NK-92 (cell line): ENCODE measurements around the gene ZNF521.

Experiments
- DNase-seq: peaks from one replicate; lab custom pipeline; 2025; ENCODE audit not compliant: unreplicated experiment; lab: John Stamatoyannopoulos, UW

The ZNF521 gene

DNA sequence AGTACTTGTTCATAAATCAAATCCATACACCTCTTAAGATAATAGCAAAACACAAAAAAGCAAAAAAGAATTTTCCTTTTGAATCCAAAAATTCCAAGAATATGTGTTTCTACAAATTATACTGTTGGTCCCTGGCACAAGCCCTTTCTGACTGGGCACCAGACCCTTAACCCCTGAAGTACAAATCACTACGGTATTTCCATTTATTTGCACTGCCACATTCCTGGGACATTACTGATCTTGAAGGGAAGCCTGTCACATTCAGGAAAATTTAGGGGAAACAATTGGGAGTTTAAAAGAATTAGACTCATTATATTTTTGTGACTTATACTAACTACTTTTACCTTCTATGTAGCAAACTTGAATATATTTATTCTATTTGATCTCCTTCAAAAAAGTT is 98.8 kb downstream of the ZNF521 start:
- no peak for DNase-seq

DNA sequence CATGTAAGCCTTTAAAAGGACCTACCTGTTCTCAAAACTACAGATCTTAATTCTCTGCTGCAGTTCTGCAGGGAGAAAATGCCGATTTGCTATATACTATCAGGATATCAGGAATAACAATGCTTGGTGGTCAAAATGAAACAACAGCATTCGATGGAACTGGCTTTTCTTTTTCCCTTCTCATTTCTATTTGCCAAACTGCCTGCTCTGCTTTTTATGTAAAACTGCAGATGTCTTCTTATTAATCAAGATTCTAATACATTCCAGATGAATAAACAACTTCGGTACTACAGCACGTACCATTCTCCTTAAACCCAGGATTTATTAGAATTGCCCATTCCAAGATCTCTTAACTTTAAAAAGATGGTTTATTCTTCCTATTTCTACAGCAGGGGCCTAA is 100.9 kb downstream of the ZNF521 start:
- no peak for DNase-seq

DNA sequence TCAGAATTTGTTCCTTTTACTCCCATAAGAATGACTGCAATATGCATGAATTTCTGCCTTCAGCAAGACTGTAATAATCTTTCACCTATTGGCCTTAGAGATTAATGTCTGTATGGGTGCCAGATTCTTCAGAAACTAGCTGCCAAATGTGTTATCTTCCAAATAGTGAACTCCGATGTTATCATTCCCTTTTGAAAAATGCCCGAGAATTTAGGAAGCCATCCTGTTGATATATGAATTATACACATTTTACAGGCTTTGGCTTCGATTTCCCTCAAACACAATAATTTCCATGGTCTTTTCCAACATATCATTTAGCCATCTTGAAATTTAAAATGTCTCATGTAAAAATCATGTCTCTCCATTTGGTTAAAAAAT is 101.5 kb downstream of the ZNF521 start:
- DNase-seq, result no peak

DNA sequence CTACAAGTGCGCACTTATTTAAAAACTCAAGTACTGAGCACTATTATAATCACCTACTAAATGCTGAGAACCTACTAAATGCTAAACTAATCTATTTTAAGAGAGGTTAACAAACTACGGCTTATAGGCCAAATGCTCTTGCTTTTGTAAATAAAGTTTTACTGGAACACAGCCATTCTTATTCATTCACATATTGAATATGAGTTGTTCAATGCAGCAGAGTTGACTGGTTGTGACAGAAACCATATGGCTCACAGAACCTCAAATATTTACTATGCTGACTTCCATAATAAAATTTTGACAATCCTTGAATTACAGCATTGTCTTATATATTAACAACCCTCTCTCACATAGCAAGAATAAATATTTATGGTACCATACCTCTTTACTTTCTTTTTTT is 103.2 kb downstream of the ZNF521 start:
- DNase-seq, result no peak

DNA sequence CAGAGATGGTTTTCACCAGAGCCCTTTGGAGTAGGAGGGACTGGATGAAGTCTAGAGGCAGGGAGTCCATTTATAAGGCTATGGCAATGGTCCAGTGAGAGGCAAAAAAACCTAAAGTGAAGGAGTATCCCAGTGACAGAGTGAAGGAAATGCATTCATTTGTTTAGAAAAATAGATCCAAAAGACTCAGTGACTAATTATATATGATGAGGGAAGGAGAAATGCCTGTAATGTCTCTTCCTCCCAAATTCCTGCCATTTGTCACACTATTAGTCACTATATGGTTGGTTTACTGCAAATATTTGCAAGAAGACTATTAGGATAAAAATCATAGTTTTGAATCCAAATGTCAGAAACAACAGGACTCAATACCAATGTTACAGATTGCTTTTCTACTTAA is 104.2 kb downstream of the ZNF521 start:
- DNase-seq, result no peak

DNA sequence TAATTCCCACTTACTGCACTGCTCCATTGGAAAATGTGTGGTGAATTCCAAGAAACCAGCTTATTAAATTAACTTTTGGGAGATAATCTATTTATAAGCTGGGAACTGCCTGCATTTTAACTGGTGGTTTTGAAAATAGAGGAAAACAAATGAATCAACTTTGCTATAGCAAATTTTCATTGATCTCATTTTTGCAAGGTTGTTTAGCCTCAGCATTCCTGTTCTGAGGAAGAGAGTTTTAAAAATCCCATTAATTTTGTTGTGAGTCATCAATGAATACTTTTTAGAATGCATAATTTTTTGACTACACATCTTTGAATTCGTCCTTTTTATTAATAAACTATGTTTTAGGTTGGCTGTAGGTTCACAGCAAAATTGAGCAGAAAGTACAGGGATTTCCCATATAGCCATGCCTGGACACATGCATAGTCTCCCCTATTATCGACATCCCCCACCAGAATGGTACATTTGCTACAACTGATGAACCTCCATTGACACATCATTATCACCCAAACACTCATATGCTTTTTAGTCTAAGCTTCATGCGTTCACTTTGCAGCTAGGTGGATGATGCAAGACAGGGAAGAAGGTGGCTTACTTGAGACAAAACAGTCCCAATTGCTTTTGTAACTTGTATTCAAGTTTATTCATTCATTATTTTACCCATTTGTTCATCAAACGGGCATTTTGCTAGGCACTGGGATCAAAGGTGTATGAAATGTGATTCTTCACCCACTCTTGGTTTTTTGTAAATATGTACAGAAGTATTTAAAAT is 106.9 kb downstream of the ZNF521 start:
- DNase-seq, result no peak

DNA sequence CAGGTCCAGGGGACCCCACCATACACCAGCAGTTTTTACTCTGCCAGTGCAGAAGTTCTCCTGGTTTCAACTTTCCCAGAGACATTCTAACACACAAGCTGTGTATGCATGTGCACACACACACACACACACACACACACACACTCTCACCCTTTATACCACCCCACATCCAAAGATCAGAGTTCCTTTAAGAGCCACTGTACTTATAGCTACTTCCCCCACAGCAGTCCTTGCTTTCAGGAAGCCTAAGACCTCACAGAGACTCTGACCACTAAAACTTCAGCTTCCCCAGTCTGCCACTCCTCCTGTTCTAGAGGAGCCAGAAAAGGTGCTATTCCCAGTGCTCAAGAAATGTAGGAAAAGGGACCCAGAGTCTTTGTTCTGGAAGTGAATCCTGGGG is 107.8 kb downstream of the ZNF521 start:
- DNase-seq, result no peak

DNA sequence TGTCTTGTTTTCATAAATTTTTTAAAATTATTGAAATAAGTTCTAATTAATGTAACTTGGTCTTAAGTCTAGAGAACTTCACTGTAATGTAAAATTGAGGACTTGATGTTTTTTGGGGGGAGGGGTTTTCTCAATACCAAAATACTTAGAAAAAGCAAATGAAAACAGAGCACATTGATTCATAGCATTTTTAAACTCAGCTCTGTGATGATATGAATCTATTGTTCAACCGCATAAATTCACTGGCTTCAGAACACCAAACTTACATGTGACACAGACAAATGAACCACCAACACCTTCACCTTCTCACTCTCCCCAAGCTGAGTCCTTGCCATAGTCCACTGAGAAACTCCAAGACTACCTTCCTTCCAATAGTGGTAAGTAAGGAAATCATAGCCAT is 108.2 kb downstream of the ZNF521 start:
- DNase-seq, result no peak

DNA sequence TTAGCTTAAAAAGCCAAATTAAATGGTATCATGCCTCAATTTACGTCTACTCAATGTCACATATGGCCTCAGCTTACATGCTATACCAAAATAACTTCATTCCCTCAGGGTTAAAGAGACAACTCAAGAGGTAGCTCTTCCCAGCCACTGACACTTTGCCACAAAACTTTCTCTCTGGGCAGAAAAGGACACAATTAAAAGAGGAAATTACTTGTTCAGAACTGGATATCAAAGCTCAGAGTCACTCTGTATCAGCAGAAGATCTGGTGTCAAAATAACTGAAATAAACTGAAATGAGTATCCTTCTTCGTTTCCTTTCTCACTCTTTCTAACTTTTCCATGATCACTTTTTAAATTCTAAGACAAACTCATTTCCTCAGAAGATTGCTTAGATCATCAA is 108.7 kb downstream of the ZNF521 start:
- DNase-seq, result no peak

DNA sequence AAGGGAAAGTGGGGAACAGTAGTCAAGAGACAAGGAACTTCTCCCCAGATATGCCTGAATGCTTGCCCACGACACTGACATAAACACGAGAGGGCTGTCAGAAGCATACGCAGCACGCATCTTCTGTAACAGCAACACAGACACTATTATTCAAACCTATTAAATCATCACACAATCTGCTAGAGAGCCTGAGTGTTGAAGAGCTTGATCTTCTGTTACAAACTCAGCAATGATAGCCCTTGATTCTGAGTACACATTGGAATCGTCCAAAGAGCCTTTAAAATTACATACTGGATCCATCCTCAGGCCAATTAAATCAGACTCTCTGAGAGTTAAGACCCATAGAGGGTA is 111.6 kb downstream of the ZNF521 start:
- no peak for DNase-seq

DNA sequence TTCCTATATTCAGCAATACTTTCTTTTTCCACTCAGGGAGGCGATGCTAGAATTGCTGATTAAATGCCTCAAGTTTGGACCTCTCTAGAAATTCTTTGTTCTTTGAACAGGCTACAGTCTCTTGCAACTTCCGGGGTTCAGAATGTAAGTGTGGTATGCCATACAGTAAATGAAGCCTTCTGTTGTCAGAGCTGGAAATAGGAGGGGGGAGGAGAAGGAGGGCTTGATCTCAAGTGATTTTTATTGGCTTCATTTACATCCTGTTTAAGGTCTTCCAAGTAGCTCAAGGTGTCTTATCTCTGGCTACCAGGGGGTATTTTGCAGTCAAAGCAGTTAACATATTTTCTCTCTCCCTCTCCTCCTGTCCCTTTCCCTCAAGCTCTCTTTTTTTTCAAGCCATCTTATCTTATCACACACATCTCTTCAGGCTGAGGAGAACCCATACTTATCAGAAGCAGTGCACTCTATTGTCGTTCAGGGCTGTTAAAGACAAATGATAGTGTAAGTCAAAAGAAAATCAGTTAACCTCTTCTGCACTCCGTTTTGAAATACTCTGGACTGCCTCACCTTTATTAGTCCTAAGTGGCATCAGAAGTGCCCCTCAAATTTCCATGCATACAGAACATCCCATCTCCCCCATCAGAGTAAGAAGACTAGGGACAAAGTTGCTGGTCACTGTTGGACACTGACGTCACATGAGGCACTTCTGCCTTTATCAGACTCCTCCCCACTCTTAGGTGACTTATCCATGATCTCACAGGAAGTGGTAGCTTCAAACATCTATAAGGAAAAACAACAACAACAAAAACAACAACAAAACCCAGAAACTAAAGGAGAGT is 112.2 kb downstream of the ZNF521 start:
- DNase-seq, result no peak

DNA sequence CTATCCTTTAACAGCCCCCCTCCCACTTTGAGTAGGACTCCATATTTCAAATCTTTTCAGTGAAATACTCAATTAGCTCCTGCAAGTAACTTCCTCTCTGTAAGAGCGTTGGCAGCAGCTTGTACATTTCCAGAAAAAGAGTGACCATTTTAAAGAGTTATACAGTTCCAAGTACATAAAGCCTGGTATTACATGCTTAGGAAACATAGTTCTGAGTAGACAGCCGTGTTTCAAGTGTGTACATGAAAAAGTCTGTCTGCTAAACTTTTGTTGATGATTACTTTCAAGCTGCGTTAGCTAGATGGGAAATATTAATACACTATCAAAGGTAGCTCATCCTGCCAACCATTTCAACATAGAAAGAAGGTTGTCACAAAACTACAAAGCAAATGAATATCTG is 112.8 kb downstream of the ZNF521 start:
- DNase-seq, result no peak

DNA sequence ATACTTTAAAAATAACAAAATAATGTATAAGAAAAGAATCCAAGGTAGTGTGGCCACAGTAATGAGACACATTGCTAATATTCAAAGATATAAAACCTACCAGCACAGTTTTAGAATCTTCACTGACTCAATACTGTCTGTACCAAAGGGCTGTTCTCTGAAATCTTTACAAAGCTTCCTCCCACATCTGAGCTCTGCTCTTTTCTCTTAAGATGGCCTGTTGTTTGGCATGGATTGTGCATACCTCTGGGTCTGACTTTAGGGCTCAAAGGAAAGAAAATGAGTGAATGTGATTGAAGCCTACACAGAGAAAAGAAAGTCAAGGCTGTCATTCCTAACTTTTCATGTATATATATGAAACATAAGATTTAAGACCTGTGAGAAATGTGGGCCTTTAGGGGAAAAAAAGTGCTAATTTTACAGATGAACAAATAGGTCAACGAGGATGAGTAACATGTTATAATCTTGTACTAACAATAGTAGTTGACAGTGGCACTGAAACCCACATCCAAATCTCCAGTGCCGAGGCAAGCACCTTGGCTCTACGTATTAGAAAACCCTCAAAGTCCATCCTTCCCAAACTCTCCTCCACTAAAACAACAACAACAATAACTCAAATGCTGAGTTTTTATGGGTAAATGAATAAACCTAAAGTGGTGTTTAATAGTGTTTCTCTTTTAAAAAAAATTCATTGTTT is 114.2 kb downstream of the ZNF521 start:
- DNase-seq, result no peak

DNA sequence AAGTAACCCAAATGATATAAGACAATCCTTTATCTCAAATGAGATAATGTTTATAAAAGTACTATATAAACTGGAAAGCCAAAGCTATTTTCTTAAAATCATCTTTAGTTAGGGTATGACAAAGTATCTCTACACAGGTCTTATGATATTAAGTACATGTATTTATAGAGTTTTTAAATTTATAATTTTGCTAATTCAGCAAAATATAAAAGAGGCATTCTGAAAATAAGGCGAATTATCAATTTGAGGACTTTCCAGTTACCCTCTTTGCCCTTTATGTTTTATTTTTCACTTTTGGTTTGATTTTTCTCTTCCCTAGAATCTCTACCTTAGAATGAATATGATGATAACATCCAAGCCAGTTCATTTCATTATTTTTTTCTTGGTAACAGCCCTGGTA is 115.2 kb downstream of the ZNF521 start:
- no peak for DNase-seq

DNA sequence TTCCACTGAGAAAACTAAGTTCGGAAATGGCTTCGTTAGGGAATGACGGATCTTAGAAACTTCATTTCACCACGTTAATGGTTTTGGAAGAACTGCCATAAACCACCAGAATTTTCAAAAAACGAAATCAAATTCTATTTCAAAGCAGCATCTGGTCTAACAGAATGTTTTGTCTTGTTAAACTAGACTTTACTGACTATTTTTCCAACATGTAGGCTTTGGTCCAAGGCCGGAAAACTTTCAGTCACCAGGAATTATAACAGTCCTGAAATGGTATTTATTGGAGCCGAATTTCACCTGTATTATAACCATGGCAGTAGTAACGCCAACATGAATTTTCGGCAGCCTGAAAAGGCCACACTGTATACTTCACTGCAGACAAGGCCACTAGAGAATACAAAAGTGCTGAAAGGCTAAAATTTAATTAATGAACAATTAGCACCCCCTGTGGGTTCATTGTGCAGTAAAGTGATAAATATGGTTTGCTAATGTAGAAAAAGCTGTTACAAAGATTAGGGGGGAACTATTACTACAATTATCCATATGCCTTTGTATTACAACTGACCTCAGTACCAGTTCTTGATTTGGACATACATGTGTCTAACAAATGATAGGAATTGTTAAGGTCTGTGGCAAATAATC is 116.4 kb downstream of the ZNF521 start:
- DNase-seq, result no peak

DNA sequence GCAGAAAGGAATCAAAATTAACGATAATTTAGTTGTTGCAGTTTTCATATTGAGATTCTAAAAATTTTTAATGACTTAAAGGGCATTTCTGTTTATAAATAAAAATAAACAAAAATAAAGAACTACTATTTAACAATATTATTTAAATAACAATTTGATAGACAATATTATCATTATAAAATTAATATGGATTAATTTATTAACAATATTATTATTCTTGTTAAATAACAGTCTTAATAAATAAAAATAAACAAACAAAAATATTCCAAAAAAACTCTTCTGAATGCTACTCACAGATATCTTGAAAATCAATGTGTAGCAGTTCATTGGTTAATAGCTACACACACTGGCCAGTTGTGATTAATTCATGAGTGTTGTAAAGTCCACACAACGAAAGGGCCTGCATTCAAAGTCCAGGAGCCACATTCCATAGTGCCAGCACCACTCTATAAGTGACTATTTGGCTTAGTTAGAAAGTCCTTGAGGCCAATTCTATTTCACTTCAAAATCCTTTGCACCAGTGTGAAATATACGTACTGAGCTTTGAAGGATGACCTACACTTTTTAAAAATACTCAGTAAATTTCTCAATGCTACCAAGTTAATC is 117.1 kb downstream of the ZNF521 start:
- no peak for DNase-seq

DNA sequence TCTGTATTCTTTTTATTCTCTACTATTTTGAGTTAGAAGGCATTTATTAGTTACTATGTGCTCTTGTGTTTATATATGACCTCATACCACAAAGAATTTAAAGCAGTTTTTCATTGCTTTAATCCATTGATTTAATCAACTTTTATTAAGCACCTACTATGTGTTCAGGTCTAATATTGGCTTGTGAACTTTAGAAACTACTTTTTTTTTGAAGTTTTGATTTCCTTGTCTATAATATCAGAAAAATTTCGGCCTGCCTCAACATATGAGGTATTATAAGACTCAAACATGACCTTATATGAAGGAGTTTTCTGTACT is 117.7 kb downstream of the ZNF521 start:
- no peak for DNase-seq

DNA sequence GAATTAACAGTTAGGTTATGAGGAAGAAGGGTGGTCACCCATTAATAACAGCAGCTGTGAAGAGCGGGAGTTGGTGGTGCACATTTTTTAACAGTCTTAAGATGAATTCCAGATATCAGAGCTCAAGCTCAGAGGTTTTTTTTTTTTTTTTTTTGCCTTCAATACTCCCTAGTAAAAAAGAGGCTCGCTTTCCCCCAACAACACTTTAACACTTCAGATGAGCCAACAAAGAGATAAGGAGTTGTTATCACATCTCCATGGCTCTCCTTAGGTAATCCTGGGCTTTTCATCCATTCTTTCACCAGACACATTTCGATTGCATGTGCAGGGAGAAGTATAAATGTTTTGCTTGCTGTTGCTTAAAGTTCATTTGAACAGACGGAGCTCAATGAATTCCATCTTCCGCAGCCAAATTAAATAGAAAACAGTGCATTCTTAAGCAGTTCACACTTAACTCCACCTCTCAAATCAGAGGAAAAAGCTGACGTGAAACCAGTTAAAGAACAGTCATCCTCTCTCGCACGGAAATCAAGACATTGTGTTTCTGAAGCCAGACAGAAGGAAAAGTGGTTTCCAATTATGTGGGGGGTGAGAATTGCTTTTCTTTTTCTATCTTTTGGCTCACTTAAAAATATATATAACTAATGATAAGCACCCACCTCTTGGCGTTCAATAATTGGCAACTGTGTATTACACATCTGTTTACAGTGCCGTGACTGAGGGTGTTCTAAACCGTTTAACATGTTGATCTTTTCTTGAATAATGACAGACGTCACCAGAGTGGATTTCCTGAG is 118.2 kb downstream of the ZNF521 start:
- DNase-seq, result no peak

DNA sequence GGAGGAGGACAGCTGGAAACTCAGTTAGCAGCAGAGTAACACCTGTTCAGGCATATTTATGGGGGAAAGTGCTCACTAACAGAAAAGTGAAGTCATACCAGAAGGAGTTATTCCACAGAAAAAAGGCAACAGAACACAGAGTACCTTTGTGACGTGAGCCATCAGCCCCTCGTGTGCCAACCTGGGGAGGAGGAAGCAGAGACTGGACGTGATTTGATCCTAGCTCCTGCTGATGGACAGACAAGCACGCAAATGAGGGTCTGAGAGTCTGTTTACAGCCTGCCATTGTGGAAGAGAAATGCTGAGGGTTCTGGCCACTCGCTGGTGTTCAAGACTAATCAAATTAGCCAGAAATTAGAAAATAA is 120.7 kb downstream of the ZNF521 start:
- DNase-seq, result no peak

DNA sequence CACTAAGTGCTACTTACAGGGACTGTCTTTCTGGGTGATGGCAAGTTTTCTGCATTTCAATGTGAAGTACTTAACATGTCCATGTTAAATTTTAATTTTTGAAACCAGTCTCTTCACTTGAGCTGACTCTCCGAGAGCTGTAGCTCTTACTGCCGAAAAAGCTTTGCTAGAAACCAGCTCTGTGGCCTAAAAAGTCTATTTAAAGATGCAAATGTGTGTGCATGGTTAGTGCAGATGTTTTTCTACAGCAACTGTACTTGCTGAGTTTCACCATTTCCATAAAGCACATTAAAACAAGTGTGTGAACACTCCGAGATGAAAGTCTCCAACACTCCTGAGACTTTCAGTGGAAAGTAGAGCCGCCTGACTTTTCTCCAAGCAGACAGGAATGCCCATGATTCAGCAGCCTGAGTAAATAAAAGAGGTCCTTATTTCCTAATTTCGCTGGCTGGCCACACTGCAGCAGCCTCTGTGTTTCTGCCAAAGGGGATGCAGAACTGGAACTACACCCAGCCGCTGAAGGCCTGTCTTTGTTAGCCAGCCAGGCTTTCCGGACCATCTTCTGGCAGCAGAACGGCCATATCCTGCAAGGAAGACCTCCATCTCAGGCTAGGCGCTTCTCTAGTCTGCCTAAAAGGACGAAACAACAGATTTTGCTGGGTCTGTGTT is 121.2 kb downstream of the ZNF521 start:
- no peak for DNase-seq
